ENCODE results near the gene GLRX5.
"Not testable (repeated sequence)": the region's sequence is repeated elsewhere in the genome, so short reads cannot be mapped to it uniquely, and the experiment has no call there.

Gene GLRX5

GRCh38 chr14:95507701-95508103 is 27.1 kb upstream of the GLRX5 start:
- peaks cover 41% of the 10 kb centered on the region for H3K4me1 Mint-ChIP-seq
- no peaks in the 10 kb centered on the region for H3K9me3 Mint-ChIP-seq
- peaks cover under 1% of the 10 kb centered on the region for H3K27me3 Mint-ChIP-seq (ENCODE audit: low read depth)
- no peak overlapping the region for H3K27ac Mint-ChIP-seq
- no peaks in the 10 kb centered on the region for H3K36me3 Mint-ChIP-seq (ENCODE audit: low read depth)
- H3K4me3 Mint-ChIP-seq: no peak overlapping the region
- TF ChIP-seq, protein P1, sequence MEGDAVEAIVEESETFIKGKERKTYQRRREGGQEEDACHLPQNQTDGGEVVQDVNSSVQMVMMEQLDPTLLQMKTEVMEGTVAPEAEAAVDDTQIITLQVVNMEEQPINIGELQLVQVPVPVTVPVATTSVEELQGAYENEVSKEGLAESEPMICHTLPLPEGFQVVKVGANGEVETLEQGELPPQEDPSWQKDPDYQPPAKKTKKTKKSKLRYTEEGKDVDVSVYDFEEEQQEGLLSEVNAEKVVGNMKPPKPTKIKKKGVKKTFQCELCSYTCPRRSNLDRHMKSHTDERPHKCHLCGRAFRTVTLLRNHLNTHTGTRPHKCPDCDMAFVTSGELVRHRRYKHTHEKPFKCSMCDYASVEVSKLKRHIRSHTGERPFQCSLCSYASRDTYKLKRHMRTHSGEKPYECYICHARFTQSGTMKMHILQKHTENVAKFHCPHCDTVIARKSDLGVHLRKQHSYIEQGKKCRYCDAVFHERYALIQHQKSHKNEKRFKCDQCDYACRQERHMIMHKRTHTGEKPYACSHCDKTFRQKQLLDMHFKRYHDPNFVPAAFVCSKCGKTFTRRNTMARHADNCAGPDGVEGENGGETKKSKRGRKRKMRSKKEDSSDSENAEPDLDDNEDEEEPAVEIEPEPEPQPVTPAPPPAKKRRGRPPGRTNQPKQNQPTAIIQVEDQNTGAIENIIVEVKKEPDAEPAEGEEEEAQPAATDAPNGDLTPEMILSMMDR (IDR thresholded peaks at IDR 0.05; ENCODE audit: unreplicated experiment in 3 of 3): no peak

DNA sequence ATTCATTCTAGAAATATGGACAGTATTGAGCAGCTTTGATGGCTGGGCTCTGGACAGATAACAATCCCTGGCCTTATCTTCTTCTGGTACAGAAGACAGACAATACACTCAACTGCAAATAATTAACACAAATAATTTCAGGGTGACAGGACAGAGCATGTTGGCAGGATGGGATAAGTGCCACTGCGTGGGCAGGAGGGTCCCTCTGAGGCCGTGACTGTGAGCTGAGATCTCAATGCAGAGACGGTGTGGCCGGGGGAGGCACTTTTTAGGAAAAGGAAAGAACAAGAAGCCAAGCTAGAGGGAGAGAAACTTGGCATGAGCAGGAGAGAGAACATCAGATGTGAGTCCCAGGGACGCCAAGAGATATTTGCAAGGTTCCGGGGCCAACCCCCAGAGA is 26.5 kb upstream of the GLRX5 start:
- Mint-ChIP-seq H3K4me3 (no peak overlapping the region), H3K27ac (no peak overlapping the region), H3K27me3 (ENCODE audit: low read depth) (no peaks in the 10 kb centered on the region), H3K4me1 (peaks cover 47% of the 10 kb centered on the region), H3K36me3 (ENCODE audit: low read depth) (no peaks in the 10 kb centered on the region), H3K9me3 (no peaks in the 10 kb centered on the region)
- TF ChIP-seq, protein P1 (IDR thresholded peaks at IDR 0.05; ENCODE audit: unreplicated experiment in 3 of 3): no peak

DNA sequence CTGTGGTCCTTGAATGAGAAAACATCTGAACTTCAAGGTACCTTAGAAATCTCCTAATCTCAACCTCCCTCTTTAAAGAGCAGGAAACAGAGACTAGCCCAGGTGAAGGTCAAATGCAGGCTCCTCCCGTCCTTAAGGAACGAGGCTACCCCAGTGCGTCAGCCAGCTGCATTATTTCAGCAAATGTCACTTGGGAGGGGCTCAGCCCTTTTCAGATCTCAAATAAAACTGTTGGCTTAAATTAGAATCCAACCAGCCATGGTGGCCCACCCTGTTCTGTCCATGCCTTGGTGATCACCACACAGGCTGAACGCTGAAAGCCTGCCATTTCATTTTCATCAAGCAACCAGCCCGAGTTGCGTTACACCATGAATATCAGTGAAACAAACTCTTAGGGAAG is 25.4 kb upstream of the GLRX5 start:
- H3K36me3 Mint-ChIP-seq (ENCODE audit: low read depth): no peaks in the 10 kb centered on the region
- peak overlapping the region in 1 of 3 experiments; percentile 6 for H3K4me3 Mint-ChIP-seq
- TF ChIP-seq, protein P1 (IDR thresholded peaks at IDR 0.05; ENCODE audit: unreplicated experiment in 3 of 3): no peak
- peak overlapping the region in 1 of 3 experiments; percentile 1 for H3K27ac Mint-ChIP-seq
- H3K27me3 Mint-ChIP-seq (ENCODE audit: low read depth): no peaks in the 10 kb centered on the region
- no peaks in the 10 kb centered on the region for H3K9me3 Mint-ChIP-seq
- peaks cover 43% of the 10 kb centered on the region for H3K4me1 Mint-ChIP-seq

DNA sequence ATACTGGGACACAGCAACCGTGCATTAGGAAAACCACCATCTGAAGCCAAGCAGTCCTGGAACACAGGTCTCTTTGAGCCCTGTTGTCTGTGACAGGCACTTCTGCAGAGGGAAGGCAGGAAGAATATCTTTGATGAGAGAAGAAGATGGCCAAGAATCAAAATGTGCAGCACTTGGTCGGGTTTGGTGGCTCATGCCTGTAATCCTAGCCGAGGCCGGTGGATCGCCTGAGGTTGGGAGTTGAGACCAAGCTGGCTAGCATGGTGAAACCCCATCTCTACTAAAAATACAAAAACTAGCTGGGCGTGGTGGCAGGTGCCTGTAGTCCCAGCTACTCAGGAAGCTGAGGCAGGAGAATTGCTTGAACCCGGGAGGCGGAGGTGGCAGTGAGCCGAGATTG is 24.5 kb upstream of the GLRX5 start:
- peak overlapping the region in 1 of 3 experiments; percentile 6 for H3K4me3 Mint-ChIP-seq
- not testable (repeated sequence) for H3K9me3 Mint-ChIP-seq; H3K27me3 Mint-ChIP-seq (ENCODE audit: low read depth); H3K36me3 Mint-ChIP-seq (ENCODE audit: low read depth)
- peaks cover 47% of the 10 kb centered on the region for H3K4me1 Mint-ChIP-seq
- H3K27ac Mint-ChIP-seq: peak overlapping the region in 1 of 3 experiments; percentile 1

DNA sequence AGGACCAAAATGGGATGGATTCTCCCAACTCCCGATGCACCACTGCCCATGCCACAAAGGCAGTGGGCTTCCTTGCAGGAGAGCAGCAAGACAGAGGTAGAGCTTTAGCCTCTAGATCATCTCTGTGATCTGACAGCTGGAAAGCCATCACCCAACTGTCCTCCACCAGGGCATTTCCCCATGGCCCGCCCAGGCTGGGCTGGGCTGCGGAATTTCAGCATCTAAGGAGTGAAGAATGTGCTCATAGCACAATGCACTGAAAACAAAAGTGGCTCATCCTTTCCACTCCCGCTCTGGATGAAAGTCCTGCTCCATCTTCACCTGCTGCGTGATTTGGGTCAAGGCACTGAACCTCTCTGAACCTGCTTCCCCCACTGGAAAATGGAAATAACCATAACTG is 24.0 kb upstream of the GLRX5 start:
- Mint-ChIP-seq H3K27me3 (ENCODE audit: low read depth) (peaks cover 6% of the 10 kb centered on the region), H3K4me1 (peaks cover 52% of the 10 kb centered on the region), H3K36me3 (ENCODE audit: low read depth) (no peaks in the 10 kb centered on the region), H3K27ac (no peak overlapping the region), H3K9me3 (no peaks in the 10 kb centered on the region), H3K4me3 (no peak overlapping the region)
- TF ChIP-seq, protein P1 (IDR thresholded peaks at IDR 0.05; ENCODE audit: unreplicated experiment in 3 of 3): no peak

DNA sequence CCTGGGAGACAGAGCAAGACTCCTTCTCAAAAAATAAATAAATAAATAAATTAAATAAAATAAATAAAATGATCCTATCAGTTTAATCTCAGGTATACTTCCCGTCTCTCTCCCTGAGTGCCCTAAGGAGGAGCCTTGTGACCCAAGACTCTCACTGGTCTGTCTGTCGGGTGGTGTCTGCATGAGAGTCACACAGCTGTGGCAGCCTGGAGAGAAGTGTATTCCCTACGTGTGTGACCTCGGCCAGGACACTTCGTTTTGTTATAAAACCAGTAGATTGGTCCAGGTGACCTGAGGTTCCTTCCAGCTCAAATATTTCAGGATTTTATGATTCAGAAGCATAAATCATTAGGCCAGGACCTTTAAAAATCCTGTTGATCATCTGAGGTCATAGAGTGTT is 23.2 kb upstream of the GLRX5 start:
- Mint-ChIP-seq H3K9me3 (no peaks in the 10 kb centered on the region), H3K4me1 (peaks cover 54% of the 10 kb centered on the region), H3K4me3 (no peak overlapping the region), H3K27ac (peak overlapping the region in 1 of 3 experiments; percentile 62), H3K27me3 (ENCODE audit: low read depth) (peaks cover 6% of the 10 kb centered on the region), H3K36me3 (ENCODE audit: low read depth) (no peaks in the 10 kb centered on the region)
- TF ChIP-seq, protein P1 (IDR thresholded peaks at IDR 0.05; ENCODE audit: unreplicated experiment in 3 of 3): no peak

Data from nephron (organoid).